ENCODE measurements around the gene TNFRSF18.

GRCh38 chr1:1178794-1179331 is 27.5 kb downstream of the TNFRSF18 start:
- TF ChIP-seq CTCF (conservative IDR thresholded peaks at IDR 0.05): no peak
- no peak for TF ChIP-seq EZH2 (IDR thresholded peaks at IDR 0.05; ENCODE audit: low read depth)

Data from PC-9 (cell line).